Mucosa of stomach (tissue), 1 donor: ENCODE data around the gene TOR2A.

ENCODE experiments used
- H3K27me3 ChIP-seq: one replicate; pipeline ENCODE4 v1.7.0; 2013; ENCODE audit warnings: mild to moderate bottlenecking, low read length; ENCODE audit not compliant: control insufficient read depth, insufficient read depth
- H3K36me3 ChIP-seq: one replicate; pipeline ENCODE4 v1.7.0; 2013; ENCODE audit warnings: low read length; ENCODE audit not compliant: control insufficient read depth, insufficient read depth
- H3K4me1 ChIP-seq: one replicate; pipeline ENCODE4 v1.7.0; 2013; ENCODE audit warnings: mild to moderate bottlenecking, low read length; ENCODE audit not compliant: control insufficient read depth, insufficient read depth
- H3K4me3 ChIP-seq: one replicate; pipeline ENCODE4 v1.7.0; 2013; ENCODE audit warnings: low read length
- H3K9ac ChIP-seq: one replicate; pipeline ENCODE4 v1.7.0; 2013; ENCODE audit warnings: mild to moderate bottlenecking, low read length, moderate library complexity
- H3K9me3 ChIP-seq: one replicate; pipeline ENCODE4 v1.7.0; 2013; ENCODE audit warnings: mild to moderate bottlenecking, low read length, moderate library complexity; ENCODE audit not compliant: control insufficient read depth
- donor health status: Pancreatic carcinoma.

TOR2A gene

DNA sequence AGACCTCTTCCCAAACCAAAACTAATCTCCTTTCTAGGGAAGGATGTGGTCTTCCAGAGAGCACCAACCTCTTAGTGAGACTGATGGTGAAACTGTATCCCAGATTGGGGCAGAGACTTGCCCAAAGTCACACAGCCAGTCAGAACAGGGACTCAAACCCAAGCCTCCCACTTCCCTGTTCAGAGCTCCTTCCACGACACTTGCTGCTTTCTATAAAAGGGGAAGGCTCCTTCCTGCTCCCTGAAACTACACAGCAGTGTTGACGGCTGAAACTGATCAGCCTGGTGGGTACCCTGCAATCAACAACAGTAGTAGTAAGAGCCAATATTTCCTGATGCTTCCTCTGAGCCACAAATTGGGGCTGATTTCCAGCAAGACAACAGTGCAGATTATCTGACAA lies 1.5 kb downstream of the TOR2A start:
- H3K4me3 ChIP-seq, result no peak overlapping the region
- no peak overlapping the region for H3K9ac ChIP-seq
- no peaks in the 10 kb centered on the region for H3K36me3 ChIP-seq

GRCh38 chr9:127732444-127732843 lies 2.6 kb downstream of the TOR2A start:
- peaks cover 10% of the 10 kb centered on the region for H3K4me1 ChIP-seq
- H3K9me3 ChIP-seq, result no peaks in the 10 kb centered on the region
- no peaks in the 10 kb centered on the region for H3K27me3 ChIP-seq
- H3K9ac ChIP-seq, result no peak overlapping the region
- H3K36me3 ChIP-seq, result no peaks in the 10 kb centered on the region
- H3K4me3 ChIP-seq, result no peak overlapping the region

More for the DNA sequence above, 1.5 kb downstream of the TOR2A start:
- Histone ChIP-seq H3K4me1 (peaks cover 10% of the 10 kb centered on the region), H3K9me3 (no peaks in the 10 kb centered on the region), H3K27me3 (no peaks in the 10 kb centered on the region)

DNA sequence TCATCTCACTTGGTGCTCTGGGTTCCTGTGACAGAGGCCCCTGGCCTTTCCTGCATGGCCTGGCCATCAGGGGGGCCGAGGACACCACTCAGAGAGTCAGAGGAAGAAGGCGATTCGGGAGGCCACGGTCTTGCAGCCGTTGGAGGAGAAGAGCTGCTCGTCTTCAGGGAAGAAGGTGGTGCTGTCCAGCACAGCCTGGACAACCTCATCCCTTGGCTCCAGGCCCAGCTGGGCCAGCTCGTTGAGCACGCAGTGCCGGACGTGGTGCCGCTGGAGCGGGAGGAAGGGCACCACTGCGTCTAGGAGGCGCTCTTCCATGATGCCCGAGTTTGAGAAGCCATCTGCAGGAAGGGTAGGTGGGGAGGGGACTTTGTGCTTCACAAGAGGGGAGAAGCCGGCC lies 3.2 kb downstream of the TOR2A start:
- H3K36me3 ChIP-seq, result no peaks in the 10 kb centered on the region
- no peaks in the 10 kb centered on the region for H3K9me3 ChIP-seq
- H3K4me1 ChIP-seq, result peaks cover 10% of the 10 kb centered on the region
- H3K27me3 ChIP-seq, result no peaks in the 10 kb centered on the region
- no peak overlapping the region for H3K4me3 ChIP-seq
- H3K9ac ChIP-seq, result no peak overlapping the region

DNA sequence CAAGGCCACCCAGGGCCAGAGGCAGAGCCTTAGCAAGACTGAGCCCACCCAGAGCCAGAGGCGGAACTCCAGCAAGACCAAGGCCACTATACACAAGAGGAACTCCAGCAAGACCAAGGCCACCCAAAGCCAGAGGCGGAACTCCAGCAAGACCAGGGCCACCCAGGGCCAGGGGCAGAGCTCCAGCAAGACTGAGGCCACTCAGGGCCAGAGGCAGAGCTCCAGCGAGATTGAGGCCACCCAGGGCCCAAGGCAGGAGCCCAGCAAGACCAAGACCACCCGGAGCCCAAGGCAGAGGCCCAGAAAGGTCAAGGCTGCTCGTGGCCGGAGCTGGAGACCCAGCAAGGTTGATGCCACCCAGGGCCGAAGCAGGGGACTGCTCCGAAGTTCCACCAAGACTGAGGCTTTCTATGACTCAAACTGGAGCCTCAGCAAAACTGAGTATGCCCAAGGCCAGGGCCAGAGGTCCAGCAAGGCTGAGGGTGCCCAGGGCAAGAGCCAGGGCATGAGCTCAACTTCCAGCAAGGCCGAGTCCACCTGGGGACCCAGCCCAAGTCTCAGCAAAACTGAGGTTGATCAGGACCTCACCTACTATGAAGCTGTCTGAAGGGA lies 4.2 kb downstream of the TOR2A start:
- Histone ChIP-seq H3K27me3 (no peaks in the 10 kb centered on the region), H3K9ac (no peak overlapping the region), H3K9me3 (no peaks in the 10 kb centered on the region), H3K4me1 (peaks cover 10% of the 10 kb centered on the region), H3K36me3 (no peaks in the 10 kb centered on the region), H3K4me3 (no peak overlapping the region)

- Histone ChIP-seq H3K36me3 (no peaks in the 10 kb centered on the region), H3K4me3 (no peak overlapping the region), H3K27me3 (no peaks in the 10 kb centered on the region), H3K4me1 (peaks cover 10% of the 10 kb centered on the region), H3K9ac (no peak overlapping the region), H3K9me3 (no peaks in the 10 kb centered on the region)
Measured at GRCh38 chr9:127730262-127730661, 4.8 kb downstream of the TOR2A start.

- Histone ChIP-seq H3K9me3 (no peaks in the 10 kb centered on the region), H3K27me3 (no peaks in the 10 kb centered on the region), H3K9ac (no peak overlapping the region), H3K4me1 (peaks cover 11% of the 10 kb centered on the region), H3K36me3 (no peaks in the 10 kb centered on the region), H3K4me3 (no peak overlapping the region)
Measured at GRCh38 chr9:127729522-127730256, 5.4 kb downstream of the TOR2A start.

DNA sequence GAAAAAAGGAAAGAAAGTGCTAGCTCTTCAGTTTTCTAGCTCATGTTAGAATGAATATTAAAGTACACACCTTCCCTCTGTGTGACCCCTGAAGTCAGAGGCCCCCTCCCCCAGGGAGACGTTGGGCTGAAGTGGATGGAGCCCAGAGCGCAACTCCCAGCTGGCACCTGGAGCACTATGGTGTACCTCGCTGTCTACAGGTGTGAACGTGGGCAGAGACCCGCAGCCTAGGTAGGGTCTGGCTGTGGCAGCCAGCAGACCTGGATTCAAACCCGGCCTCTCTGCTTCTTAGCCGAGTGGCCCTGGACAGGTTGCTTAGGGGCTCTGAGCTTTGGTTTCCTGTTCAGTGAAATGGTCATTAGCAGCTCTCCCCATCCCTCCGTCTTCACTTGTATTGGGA lies 6.3 kb downstream of the TOR2A start:
- Histone ChIP-seq H3K36me3 (no peaks in the 10 kb centered on the region), H3K4me3 (no peak overlapping the region), H3K4me1 (peaks cover 10% of the 10 kb centered on the region), H3K27me3 (no peaks in the 10 kb centered on the region), H3K9ac (no peak overlapping the region), H3K9me3 (no peaks in the 10 kb centered on the region)

DNA sequence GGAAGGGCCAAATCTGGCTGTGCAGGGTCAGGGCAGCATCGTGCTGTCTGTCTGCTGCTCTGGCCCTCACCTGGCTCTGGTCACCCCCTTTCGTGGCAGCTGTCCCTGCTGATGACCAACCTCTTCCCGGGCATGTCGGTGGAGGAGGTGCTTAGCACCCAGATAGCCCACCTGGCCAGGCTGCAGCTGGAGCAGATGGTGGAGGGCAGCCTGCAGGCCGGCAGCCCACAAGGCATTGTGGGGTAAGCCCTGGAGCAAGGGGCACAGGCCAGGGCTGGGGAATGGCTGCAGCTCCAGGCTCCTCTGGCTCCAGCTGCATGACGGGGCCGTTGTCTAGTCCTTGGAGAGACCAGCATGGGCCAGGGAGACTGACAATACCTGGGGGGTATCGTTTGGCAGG lies 8.2 kb downstream of the TOR2A start:
- Histone ChIP-seq H3K4me3 (no peak overlapping the region), H3K4me1 (peaks cover 22% of the 10 kb centered on the region), H3K36me3 (no peaks in the 10 kb centered on the region), H3K27me3 (no peaks in the 10 kb centered on the region), H3K9ac (no peak overlapping the region), H3K9me3 (no peaks in the 10 kb centered on the region)

DNA sequence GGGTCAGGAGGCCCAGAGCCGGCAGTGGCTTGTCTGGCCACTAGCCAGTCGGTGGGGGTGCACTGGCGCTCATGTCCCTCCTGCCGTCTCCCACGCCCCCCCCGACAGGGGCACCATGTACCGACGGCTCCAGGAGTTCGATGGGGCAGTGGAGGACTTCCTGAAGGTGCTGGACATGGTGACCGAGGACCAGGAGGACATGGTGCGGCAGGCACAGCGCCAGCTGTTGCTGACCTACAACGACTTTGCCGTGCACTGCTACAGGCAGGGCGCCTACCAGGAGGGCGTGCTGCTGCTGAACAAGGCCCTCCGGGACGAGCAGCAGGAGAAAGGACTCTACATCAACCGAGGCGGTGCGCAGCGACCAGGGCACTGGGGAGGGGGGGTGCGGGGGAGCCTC lies 11.1 kb downstream of the TOR2A start:
- H3K36me3 ChIP-seq, result no peaks in the 10 kb centered on the region
- H3K9ac ChIP-seq, result no peak overlapping the region
- no peaks in the 10 kb centered on the region for H3K9me3 ChIP-seq
- no peaks in the 10 kb centered on the region for H3K27me3 ChIP-seq
- peaks cover 23% of the 10 kb centered on the region for H3K4me1 ChIP-seq
- no peak overlapping the region for H3K4me3 ChIP-seq

GRCh38 chr9:127723444-127723843 lies 11.7 kb downstream of the TOR2A start:
- Histone ChIP-seq H3K36me3 (no peaks in the 10 kb centered on the region), H3K9ac (no peak overlapping the region), H3K27me3 (no peaks in the 10 kb centered on the region), H3K9me3 (no peaks in the 10 kb centered on the region), H3K4me3 (no peak overlapping the region), H3K4me1 (peaks cover 23% of the 10 kb centered on the region)

GRCh38 chr9:127723013-127723412 lies 12.1 kb downstream of the TOR2A start:
- Histone ChIP-seq H3K4me1 (peaks cover 23% of the 10 kb centered on the region), H3K4me3 (no peak overlapping the region), H3K9me3 (no peaks in the 10 kb centered on the region), H3K27me3 (no peaks in the 10 kb centered on the region), H3K36me3 (no peaks in the 10 kb centered on the region), H3K9ac (no peak overlapping the region)

DNA sequence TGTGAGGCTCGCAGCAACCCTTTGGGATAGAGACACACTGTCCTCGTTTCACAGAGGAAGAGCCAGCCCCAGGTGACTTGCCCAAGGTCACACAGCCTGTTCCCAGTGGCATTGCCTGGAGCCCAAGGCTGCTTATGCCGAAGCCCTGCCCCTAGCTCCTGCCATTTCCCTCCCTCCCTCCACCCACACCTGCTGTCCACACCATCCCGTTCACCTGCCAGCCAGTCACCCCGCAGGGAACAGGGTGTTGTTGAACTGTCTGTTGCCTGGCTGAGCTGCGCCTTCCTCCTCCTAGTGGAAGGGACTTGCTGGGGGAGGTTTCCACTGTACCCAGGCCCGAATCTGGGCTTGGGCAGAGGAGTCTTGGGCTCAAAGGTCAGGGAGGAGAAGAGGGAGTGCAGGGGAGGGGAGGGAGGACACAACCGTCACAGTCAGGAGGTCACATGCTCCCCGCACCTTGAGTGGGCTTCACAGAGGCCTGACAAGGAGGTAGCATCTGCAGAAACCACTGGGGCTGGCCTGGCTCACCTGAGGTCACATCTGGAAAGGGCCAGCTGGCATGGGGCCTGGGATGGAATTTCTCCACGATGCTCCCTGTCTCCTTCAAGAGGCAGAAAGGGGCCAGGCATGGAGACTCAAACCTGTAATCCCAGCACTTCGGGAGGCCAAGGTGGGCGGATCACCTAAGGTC lies 12.9 kb downstream of the TOR2A start:
- Histone ChIP-seq H3K9me3 (no peaks in the 10 kb centered on the region), H3K36me3 (no peaks in the 10 kb centered on the region), H3K27me3 (no peaks in the 10 kb centered on the region), H3K9ac (no peak overlapping the region), H3K4me1 (peaks cover 23% of the 10 kb centered on the region), H3K4me3 (no peak overlapping the region)
